SK-N-SH (cell line): ENCODE results near the gene MIXL1. TPM values are rescaled to one million over a fixed set of nuclear protein-coding genes. Genes with fewer than 3 reads are reported as not detected.

Experiments
- CTCF ChIA-PET: fragments of 300-600, 350-600 bp; formaldehyde crosslinking; extraction: SDS; loops from one replicate; lab custom pipeline; 2021; lab: Yijun Ruan, JAX
- POLR2A ChIA-PET: fragments of 350-600 bp; sonication (Branson Sonifier 250); formaldehyde crosslinking; extraction: SDS; loops from one replicate; lab custom pipeline; 2020; ENCODE audit warnings: antibody characterized with exemption, inconsistent platforms; lab: Yijun Ruan, JAX
- DNase-seq: peaks from one replicate; pipeline ENCODE4 v3.0.0; 2012
- H2AFZ ChIP-seq: fragments of 200-600 bp; sonication (generic); 2 replicates; pipeline ENCODE4 v1.8.1; 2016; ENCODE audit warnings: antibody characterized with exemption, mild to moderate bottlenecking, low read depth
- H3F3A ChIP-seq: fragments of 200-600 bp; sonication (generic); replicated peaks from 2 replicates; pipeline ENCODE3; 2016; ENCODE audit warnings: antibody characterized with exemption, mild to moderate bottlenecking; ENCODE audit not compliant: insufficient read depth
- H3K27ac ChIP-seq, 2 experiments: fragments of 200-500 bp in 1 of 2; fragments of 200-600 bp in 1 of 2; sonication (Bioruptor generic) in 1 of 2; sonication (generic), shearing (Covaris generic) in 1 of 2; 2 replicates each; pipeline versions ENCODE4 v1.5.1 to v1.6.1; 2014 to 2016; ENCODE audit warnings: low read depth in 2 of 2, inconsistent platforms in 1 of 2, low read length in 1 of 2, mild to moderate bottlenecking in 1 of 2, mixed read lengths in 1 of 2
- H3K27me3 ChIP-seq: fragments of 200-600 bp; sonication (generic), shearing (Covaris generic); 2 replicates; pipeline ENCODE4 v1.6.1; 2016; ENCODE audit warnings: mixed run types; ENCODE audit not compliant: insufficient read depth
- H3K36me3 ChIP-seq, 2 experiments: fragments of 200-500 bp in 1 of 2; fragments of 200-600 bp in 1 of 2; sonication (Bioruptor generic) in 1 of 2; sonication (generic) in 1 of 2; replicated peaks in 1 of 2; 2 replicates each; pipeline versions ENCODE3 to v1.5.1; 2014 to 2016; ENCODE audit warnings: low read length in 1 of 2, mild to moderate bottlenecking in 1 of 2; ENCODE audit not compliant: insufficient read depth in 2 of 2, control insufficient read depth in 1 of 2
- H3K4me1 ChIP-seq, 2 experiments: fragments of 200-500 bp in 1 of 2; fragments of 200-600 bp in 1 of 2; sonication (Bioruptor generic) in 1 of 2; sonication (generic), shearing (Covaris generic) in 1 of 2; 2 replicates each; pipeline versions ENCODE4 v1.5.1 to v1.6.1; 2014 to 2016; ENCODE audit warnings: low read depth in 1 of 2, low read length in 1 of 2, mixed run types in 1 of 2; ENCODE audit not compliant: insufficient read depth in 2 of 2, control insufficient read depth in 1 of 2
- H3K4me2 ChIP-seq: fragments of 200-600 bp; sonication (generic), shearing (Covaris generic); 2 replicates; pipeline ENCODE4 v1.6.1; 2017; ENCODE audit warnings: mixed run types
- H3K4me3 ChIP-seq, 2 experiments: fragments of 200-500 bp in 1 of 2; fragments of 200-600 bp in 1 of 2; sonication (Bioruptor generic) in 1 of 2; sonication (generic), shearing (Covaris generic) in 1 of 2; 2 replicates each; pipeline versions ENCODE4 v1.5.1 to v1.8.1; 2014 to 2016; ENCODE audit warnings: low read depth in 2 of 2, inconsistent platforms in 1 of 2, low read length in 1 of 2, mild to moderate bottlenecking in 1 of 2, mixed read lengths in 1 of 2, moderate library complexity in 1 of 2
- H3K79me2 ChIP-seq: fragments of 200-600 bp; sonication (generic); 2 replicates; pipeline ENCODE4 v1.8.1; 2017; ENCODE audit warnings: mild to moderate bottlenecking; ENCODE audit not compliant: insufficient read depth
- H3K9ac ChIP-seq: fragments of 200-600 bp; sonication (generic); 2 replicates; pipeline ENCODE4 v1.6.1; 2017; ENCODE audit warnings: mixed run types
- H3K9me2 ChIP-seq: fragments of 200-600 bp; sonication (generic); 2 replicates; pipeline ENCODE4 v1.6.1; 2017; ENCODE audit warnings: mixed run types
- H3K9me3 ChIP-seq: fragments of 200-600 bp; sonication (generic); 2 replicates; pipeline ENCODE4 v1.6.1; 2017; ENCODE audit warnings: mixed run types, mild to moderate bottlenecking, moderate library complexity
- H4K20me1 ChIP-seq: fragments of 200-600 bp; sonication (generic); 2 replicates; pipeline ENCODE4 v1.6.1; 2017; ENCODE audit warnings: mild to moderate bottlenecking, mixed run types; ENCODE audit not compliant: insufficient read depth
- MXI1 ChIP-seq: IDR thresholded peaks from 2 replicates; pipeline ENCODE4 v1.6.1; 2012; ENCODE audit warnings: mild to moderate bottlenecking, low read depth, low read length, improper control_type of control experiment
- RAD21 ChIP-seq: IDR thresholded peaks from 2 replicates; pipeline ENCODE4 v1.6.1; 2012; ENCODE audit warnings: mild to moderate bottlenecking, low read length
- RCOR1 ChIP-seq: fragments of 150-350 bp; IDR thresholded peaks from 2 replicates; pipeline ENCODE4 v1.6.1; 2017; ENCODE audit warnings: antibody characterized with exemption, low read length
- RXRA ChIP-seq: IDR thresholded peaks from 2 replicates; pipeline ENCODE4 v1.4.0; 2012; ENCODE audit warnings: low read depth, mild to moderate bottlenecking, borderline replicate concordance
- TCF12 ChIP-seq: IDR thresholded peaks from 2 replicates; pipeline ENCODE4 v1.4.0; 2012
- WGBS: methylation state at CpG from one replicate; pipeline ENCODE4 v1.1.6; 2017; ENCODE audit warnings: low lambda C conversion rate; 5-methylcytosine and 5-hydroxymethylcytosine counted together
- polyA plus RNA-seq, 3 experiments: library from polyadenylated mRNA; depleted of rRNA; stranded (reverse); fragments of >200 nt; gene quantifications; 2 replicates each; pipeline ENCODE4 v1.2.3, GENCODE V29; 2012
- TF ChIP-seq, protein P1 (sequence below): IDR thresholded peaks from 2 replicates; pipeline ENCODE4 v1.6.1; 2012; ENCODE audit warnings: mild to moderate bottlenecking, low read depth, low read length, moderate library complexity
- TF ChIP-seq, protein P2 (sequence below): IDR thresholded peaks from 2 replicates; pipeline ENCODE4; 2012

The MIXL1 gene
- polyA plus RNA-seq, 1 of the 3 experiments (the other 2 are of a cell fraction), result 0.03 TPM

DNA sequence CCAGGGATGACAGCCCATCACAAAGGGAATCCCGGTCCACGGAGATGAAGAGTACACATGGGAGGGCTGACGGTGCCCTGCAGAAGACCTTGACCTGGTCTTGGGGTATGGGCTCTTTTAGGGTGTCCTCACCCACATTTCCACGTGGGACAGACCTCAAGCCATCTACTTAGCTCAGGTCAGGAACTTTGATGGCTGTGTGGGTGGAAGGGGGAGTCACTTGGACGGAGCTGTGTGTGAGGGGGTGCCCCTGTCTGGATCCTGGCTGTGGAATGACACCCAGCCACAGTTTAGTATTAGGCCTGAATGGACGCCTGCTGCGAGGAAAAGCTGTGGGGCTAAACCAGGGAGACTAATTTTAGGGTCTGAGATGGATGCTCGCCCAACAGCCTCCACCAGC is 10.9 kb upstream of the MIXL1 start:
- no peaks in the 10 kb centered on the region for H3K9me2 ChIP-seq
- H3K27me3 ChIP-seq, result no peaks in the 10 kb centered on the region
- no peak overlapping the region for H2AFZ ChIP-seq
- 78% methylated on average over 1 of the region's 8 CpGs for WGBS
- no peak overlapping the region for H3K9ac ChIP-seq
- no peak overlapping the region for H3K4me3 ChIP-seq
- no peaks in the 10 kb centered on the region for H4K20me1 ChIP-seq
- ChIA-PET POLR2A (no interaction called here), CTCF (interaction anchor here (1.0 kb wide), 1 partner anchor 88 kb away, joined by 3 read pairs; no protein-coding TSS in a partner anchor)
- no peaks in the 10 kb centered on the region for H3K79me2 ChIP-seq
- no peak for DNase-seq
- no peaks in the 10 kb centered on the region; a peak in 1 of 4 replicates for H3K4me1 ChIP-seq
- H3K4me2 ChIP-seq, result no peak overlapping the region
- H3K36me3 ChIP-seq, result no peaks in the 10 kb centered on the region
- no peaks in the 10 kb centered on the region for H3F3A ChIP-seq
- no peaks in the 10 kb centered on the region for H3K9me3 ChIP-seq
- TF ChIP-seq, protein P1, sequence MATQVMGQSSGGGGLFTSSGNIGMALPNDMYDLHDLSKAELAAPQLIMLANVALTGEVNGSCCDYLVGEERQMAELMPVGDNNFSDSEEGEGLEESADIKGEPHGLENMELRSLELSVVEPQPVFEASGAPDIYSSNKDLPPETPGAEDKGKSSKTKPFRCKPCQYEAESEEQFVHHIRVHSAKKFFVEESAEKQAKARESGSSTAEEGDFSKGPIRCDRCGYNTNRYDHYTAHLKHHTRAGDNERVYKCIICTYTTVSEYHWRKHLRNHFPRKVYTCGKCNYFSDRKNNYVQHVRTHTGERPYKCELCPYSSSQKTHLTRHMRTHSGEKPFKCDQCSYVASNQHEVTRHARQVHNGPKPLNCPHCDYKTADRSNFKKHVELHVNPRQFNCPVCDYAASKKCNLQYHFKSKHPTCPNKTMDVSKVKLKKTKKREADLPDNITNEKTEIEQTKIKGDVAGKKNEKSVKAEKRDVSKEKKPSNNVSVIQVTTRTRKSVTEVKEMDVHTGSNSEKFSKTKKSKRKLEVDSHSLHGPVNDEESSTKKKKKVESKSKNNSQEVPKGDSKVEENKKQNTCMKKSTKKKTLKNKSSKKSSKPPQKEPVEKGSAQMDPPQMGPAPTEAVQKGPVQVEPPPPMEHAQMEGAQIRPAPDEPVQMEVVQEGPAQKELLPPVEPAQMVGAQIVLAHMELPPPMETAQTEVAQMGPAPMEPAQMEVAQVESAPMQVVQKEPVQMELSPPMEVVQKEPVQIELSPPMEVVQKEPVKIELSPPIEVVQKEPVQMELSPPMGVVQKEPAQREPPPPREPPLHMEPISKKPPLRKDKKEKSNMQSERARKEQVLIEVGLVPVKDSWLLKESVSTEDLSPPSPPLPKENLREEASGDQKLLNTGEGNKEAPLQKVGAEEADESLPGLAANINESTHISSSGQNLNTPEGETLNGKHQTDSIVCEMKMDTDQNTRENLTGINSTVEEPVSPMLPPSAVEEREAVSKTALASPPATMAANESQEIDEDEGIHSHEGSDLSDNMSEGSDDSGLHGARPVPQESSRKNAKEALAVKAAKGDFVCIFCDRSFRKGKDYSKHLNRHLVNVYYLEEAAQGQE, result no peak
- TF ChIP-seq RXRA (no peak), MXI1 (no peak), RAD21 (no peak)
- TF ChIP-seq, protein P2, sequence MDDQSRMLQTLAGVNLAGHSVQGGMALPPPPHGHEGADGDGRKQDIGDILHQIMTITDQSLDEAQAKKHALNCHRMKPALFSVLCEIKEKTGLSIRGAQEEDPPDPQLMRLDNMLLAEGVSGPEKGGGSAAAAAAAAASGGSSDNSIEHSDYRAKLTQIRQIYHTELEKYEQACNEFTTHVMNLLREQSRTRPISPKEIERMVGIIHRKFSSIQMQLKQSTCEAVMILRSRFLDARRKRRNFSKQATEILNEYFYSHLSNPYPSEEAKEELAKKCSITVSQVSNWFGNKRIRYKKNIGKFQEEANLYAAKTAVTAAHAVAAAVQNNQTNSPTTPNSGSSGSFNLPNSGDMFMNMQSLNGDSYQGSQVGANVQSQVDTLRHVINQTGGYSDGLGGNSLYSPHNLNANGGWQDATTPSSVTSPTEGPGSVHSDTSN, result no peak
- H3K27ac ChIP-seq, result no peak overlapping the region

DNA sequence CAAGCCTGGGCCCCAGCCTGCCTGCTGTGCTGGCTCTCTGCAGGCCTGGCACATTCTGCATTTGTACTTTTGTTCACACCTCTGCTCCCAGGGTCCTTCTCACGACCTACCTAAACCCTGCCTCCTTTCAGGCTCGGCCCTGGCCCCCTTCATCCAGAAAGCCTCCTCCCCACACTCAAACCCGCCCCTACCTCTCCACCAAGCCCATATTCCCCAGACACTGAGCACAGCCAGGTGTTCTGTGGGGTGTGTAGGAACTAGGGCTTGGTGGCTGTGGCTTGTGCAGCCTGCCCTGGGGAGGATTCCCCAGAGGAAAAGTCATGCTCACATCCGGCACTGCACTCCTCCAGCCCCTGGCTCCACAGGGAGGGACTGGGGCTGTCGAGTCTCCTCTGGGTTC is 8.2 kb upstream of the MIXL1 start:
- Histone ChIP-seq H3K9me3 (no peaks in the 10 kb centered on the region), H3K79me2 (no peaks in the 10 kb centered on the region), H4K20me1 (no peaks in the 10 kb centered on the region), H3F3A (no peaks in the 10 kb centered on the region), H3K9me2 (no peaks in the 10 kb centered on the region), H3K4me1 (no peaks in the 10 kb centered on the region; a peak in 1 of 4 replicates), H2AFZ (no peak overlapping the region), H3K27me3 (no peaks in the 10 kb centered on the region), H3K9ac (no peak overlapping the region), H3K4me3 (no peak overlapping the region), H3K27ac (no peak overlapping the region), H3K36me3 (no peaks in the 10 kb centered on the region), H3K4me2 (no peak overlapping the region)
- DNase-seq, result no peak
- 78% methylated on average over 4 of the region's 5 CpGs for WGBS
- ChIA-PET CTCF (interaction anchor here (1.3 to 2.0 kb wide), 2 partner anchors 18 to 90 kb away, joined by 4 to 6 read pairs; no protein-coding TSS in a partner anchor), POLR2A (no interaction called here)
- TF ChIP-seq TCF12 (no peak), RCOR1 (no peak)
